Measurements from ENCODE around the gene DOHH.

The DOHH gene

GRCh38 chr19:3476830-3477229 lies 23.6 kb downstream of the DOHH start:
- no peak for DNase-seq

DNA sequence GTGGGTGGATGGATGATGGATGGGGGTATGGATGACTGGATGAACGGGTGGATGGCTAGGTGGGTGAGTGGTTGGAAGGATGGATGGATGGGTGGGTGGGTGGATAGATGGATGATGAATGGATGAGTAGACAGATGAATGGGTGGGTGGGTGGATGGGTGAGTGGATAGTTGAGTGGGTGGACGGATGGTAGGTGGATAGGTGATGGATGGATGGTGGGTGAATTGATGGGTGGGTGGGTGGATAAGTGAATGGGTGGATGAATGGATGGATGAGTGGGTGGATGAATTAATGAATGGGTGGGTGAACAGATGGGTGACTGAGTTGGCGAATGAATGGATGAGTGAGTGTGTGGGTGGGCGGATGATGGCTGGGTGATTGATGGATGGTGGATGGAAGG lies 25.0 kb downstream of the DOHH start:
- no peak for DNase-seq

DNA sequence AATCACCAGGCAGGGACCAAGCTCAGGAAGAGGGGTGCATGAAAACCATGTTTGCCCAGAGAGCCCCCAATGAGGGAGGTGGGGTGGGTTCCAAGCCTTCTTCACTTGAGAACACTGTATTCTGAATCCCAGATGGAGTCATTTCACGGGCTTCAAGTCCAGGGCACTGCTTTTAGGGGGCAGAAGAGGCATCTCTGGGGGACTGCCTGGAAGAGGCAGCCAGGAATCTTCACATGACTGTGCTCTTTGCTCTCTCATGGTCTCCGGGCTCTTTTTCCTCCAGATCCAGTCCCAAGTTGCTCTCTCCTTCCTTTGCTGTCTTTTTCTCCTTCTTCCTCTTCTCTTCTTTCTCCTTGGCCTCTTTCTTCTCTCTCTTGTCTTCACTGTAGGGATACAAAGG lies 25.9 kb downstream of the DOHH start:
- no peak for DNase-seq

DNA sequence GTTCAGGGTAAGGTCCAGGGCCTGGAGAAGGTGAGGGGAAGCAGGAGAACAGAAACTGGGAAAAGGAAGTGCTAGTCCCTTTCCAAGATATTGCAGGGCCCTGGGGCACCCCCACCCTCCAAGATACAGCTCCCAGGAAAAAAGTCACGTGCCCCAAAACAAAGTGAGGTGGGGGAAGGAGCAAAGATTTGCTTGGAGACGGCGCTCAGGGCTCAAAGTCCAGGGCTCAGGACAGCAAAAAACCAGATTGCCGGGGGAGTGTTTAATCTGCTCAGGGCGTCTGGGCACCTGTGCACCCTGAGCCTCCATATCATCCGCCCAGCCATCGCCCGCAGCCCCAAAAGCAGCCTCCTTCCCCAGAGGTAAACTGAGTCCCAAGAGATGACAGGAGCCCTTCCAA lies 26.5 kb downstream of the DOHH start:
- DNase-seq = no peak

- DNase-seq = peak; percentile 21 to 28
Observed at GRCh38 chr19:3471954-3472655, 28.4 kb downstream of the DOHH start.

- DNase-seq = no peak
Observed at GRCh38 chr19:3470500-3471128, 29.9 kb downstream of the DOHH start.

DNA sequence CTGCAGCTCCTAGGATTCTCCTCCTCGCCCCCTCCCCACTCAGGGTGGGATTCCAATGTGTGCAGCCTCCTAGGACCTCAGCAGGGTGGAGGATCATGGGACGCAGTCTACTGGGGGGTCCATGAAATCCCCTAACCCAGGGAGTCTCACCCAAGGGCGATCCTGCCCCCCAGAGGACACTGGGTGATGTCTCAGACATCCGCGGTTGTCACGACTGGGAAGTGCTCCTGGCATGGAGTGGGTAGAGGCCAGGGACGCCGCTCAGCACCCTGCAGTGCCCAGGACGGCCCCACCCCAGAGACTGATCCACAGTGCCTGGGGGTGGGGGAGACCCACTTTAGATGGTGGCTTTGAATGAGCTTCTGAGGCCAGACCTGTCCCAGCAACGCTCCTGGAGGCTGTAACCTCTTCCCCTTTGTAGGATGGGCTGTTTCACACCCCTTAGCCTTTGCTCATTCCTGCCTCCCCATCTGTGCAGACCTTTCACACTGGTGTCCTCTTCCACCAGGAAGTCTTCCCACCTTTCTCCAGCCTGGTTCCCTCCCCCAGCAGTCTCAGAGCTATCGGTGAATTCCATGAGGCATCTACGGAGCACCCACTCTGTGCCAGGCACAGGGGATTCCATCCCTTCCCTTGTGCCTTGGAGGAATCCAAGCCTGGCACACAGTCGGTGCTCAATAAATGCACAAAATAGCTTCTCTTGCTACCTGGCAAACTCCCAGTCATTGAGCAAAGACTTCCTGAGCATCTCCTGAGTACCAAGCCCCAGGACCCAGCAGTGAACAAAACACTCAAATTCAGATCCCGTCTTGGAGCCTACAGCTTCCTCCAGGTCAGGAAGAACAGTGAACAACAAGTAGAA lies 30.6 kb downstream of the DOHH start:
- DNase-seq = no peak

DNA sequence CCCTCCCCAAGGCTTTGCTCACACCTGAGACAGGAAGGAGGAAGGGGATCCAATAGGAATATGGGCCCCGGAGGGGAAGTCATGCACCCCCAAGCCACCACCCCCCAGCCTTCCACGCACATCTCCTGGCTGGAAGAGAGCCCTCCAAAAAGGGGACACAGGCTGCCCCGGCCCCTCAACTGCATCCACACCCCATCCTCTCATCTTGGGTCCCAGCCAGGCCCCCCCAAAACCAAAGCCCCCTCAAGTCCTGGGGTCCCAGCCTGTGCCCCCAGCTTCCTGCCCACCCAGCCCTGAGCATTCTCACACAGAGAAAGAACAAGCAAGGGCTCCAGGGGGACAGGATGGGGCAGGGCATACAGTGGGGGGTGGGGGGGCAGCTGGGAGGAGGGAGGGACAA lies 32.3 kb downstream of the DOHH start:
- DNase-seq = no peak

DNA sequence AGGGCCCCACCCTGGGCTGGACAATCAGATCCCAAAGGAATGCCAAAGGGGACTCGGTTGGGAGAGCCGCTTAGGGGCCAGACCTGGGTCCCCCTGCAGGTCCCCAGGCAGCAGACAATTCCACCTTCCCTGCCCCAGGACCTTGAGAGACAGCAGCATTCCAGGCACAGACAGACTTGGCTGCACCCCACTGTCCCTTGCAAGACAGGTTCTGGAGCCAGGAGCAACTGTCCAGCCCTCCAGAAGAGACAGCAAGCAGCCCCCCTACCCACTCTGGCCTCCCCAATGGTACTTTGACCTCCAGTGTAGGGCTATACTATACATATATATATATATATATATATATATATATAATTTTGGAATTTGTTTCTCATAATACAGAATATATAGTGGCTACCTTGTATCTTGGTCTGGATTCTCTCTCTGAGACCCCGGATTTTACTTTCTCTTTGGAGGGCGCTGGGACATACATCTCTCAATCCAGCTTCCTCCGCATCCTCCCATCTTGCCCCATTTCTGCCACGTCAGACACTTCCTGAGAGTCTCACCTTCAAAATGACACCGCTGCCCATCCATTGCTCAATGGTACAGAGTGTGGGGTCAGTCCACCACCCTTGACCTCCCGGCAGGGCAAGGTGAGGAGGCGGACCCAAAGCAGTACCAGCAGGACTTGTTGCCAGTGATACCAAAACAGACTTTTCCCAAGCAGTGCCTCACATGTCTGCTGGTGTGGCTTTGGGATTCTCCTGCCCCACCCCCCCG lies 32.9 kb downstream of the DOHH start:
- no peak for DNase-seq

GRCh38 chr19:3466635-3467034 lies 33.8 kb downstream of the DOHH start:
- DNase-seq = no peak

DNA sequence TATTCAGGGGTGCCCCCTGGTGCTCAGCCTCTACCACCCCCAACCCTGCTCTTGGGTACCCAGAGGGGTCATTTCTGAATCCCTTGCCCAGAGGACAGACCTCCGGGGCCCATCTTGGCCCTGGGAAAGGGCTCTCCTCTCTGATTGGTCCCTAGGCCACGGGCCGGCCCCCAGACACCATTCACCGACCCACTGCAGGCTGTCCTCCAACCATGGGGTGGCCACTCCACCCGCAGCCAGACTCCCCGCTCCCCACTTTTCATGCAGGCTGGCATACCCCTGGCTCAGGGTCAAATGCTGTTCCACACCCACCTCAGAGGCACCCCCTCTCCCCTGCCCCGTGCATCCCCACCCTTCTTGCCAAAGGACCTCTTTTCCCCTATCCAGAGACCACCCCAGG lies 34.9 kb downstream of the DOHH start:
- DNase-seq = no peak

DNA sequence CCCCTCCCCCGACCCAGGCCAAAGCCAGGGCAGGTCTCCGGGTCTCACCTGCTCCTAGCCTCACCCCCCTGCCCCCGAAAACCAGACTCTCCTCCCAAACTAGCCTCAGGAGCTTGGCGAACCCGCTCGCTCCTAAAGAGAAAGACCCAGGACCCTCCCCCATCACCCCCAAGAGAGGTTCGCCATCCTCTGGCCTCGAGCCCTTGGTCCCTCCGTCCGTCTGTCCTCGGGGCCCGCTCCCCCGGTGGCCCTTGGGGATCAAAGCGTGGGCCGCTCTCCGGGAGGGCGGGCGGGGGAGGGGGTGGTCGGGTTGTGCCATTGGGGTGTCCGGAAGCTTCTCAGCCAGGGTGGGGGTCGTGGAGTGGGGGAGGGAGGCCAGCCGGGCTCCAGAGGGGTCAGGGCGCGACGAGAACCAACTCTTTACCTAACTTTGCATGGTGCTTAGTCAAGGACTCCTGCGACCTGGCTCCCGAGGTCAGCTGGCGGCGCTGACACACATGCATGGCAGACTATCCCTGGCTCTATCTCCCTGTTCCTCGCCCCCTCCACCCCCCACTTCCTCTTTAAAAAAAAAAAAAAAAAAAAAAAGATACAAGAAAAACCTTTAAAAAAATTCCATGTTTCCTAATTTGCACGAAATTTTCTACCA lies 35.8 kb downstream of the DOHH start:
- DNase-seq = no peak

DNA sequence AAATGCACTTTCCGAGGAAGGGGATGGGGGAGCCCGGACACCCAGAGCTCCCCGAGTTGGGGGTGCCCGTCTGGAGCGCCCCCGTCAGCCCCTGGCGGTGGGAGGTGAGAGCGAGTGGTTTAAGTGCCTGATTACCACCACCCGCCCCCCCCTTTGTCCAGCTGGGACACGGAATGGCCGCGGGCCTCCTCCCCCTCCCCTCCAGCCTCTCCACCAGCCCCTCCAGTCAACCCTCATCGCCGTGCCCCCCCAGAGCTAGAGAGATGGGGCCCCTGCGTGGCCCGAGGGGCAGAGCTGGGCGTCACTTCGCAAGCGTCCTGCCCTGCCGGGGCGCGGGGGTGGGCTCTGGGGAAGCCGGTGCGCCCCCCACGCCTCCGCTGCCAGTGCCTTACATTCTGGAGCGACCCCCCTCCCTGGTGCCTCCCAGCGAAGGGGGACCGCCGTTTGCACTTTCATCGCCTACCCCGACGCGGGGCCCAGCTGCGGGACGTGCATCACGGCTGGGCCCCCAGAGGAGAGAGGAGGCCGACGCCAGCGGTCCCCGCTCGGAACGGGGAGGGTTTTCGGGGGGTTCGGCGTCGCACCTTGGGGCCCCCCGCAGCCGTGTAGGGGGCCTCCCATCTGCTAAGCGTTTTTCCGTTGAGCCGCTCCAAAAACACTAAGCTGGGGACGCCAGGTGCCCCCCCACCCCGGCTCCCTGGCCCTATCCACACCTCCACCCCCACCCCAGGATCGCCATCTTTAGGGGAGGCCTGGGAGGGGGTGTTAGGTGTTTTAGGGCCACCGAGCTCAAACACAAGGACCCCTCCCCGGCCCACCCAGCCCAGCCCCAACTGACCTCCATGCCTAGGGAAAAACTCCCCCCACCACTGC lies 36.5 kb downstream of the DOHH start:
- DNase-seq = no peak

- DNase-seq = no peak
Observed at GRCh38 chr19:3462991-3463713, 37.3 kb downstream of the DOHH start.

GRCh38 chr19:3459965-3460582 lies 40.4 kb downstream of the DOHH start:
- DNase-seq = no peak

GRCh38 chr19:3459089-3459881 lies 41.2 kb downstream of the DOHH start:
- DNase-seq = no peak

DNA sequence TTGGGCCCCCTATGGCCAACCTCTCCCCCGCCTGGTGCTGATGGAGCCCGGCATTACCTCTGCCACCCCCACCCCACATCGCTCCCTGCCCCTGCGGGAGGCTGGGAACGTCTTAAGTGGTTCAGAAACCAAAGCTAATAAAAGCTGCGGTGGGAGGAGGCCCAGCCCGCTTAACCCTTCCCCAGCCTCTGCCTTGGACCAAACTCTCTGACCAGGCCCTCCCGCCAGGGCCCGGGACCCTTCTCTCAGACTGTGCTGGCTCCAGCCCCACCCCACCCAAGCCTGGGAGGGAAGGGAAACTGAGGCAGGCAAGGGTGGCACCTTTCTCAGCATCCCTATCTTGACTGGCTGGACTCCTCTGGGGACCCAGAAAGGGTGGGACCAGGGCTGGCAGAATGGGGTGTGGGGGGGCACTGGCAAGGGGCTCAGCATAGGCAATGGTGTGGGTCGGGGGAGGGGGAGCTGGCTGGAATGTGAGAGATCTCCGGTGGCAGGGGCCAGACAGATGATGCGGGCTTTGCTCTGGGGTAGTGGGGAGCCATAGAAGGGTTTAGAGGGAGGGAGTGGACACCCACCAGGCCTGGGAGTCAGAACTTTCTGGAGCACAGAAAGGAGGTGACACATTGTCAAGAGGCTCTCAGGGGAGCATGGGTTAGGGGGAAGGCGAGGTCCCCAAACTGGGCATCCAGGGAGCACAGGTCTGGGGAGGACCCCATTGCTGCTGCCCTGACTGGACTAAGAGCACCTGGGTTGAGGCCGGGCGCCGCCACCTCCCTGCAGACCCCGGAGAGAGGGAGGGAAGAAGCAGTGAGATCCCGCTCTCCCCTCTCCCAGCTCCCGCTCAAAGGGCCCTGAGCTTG lies 42.0 kb downstream of the DOHH start:
- DNase-seq = no peak

- DNase-seq = no peak
Observed at GRCh38 chr19:3457528-3458228, 42.8 kb downstream of the DOHH start.

Measured in activated CD4-positive, alpha-beta T cell treated with anti-CD3 and anti-CD28 coated beads, Interleukin-2, amount 50 U/mL, for 4 hours (primary cell).